ENCODE results near the gene NGEF.

DNA sequence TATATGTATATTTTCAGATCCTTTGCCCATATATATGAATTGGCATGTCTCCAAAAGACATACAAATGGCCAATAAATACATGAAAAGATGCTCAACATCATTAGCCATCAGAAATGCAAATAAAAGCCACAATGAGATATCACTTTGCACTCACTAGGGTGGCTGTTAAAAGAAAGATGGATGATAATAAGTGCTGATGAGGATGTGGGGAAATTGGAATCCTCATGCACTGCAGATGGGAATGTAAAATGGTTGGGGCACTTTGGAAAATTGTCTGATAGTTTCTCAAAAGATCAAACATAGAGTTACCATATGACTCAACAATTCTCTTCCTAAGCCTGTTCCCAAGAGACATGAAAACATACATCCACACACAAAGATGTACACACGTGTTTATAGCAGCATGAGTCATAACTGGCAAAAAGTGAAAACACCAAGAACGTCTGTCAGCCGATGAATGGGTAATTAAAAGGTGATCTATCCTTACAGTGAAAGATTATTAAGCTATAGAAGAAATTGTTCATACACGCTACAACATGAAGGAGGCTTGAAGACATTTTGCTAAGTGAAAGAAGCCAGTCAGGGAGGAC, 19.7 kb downstream of the NGEF start:
- TF ChIP-seq CTCF (IDR thresholded peaks at IDR 0.05; ENCODE audit: insufficient read depth, low read depth, low read length) (no peak), EZH2 (IDR thresholded peaks at IDR 0.05; ENCODE audit: insufficient read depth, low read length) (no peak)
